NCI-H1694 (cell line): ENCODE data around the gene TP53BP2.
"Not testable (repeated sequence)": the region's sequence is repeated elsewhere in the genome, so short reads cannot be mapped to it uniquely, and the experiment has no call there.

Experiments used
- DNase-seq: peaks from one replicate; lab custom pipeline; 2025; lab: John Stamatoyannopoulos, UW

Gene TP53BP2

GRCh38 chr1:223761411-223761810, 84.3 kb downstream of the TP53BP2 start:
- no peak for DNase-seq

- DNase-seq = no peak
These were observed 84.9 kb downstream of the TP53BP2 start for GRCh38 chr1:223760833-223761232.

GRCh38 chr1:223759273-223759672, 86.5 kb downstream of the TP53BP2 start:
- no peak for DNase-seq

- no peak for DNase-seq
These were observed 87.0 kb downstream of the TP53BP2 start for GRCh38 chr1:223758734-223759133.

GRCh38 chr1:223756806-223757700, 88.7 kb downstream of the TP53BP2 start:
- DNase-seq = no peak

GRCh38 chr1:223755992-223756775, 89.6 kb downstream of the TP53BP2 start:
- no peak for DNase-seq

- DNase-seq = no peak
These were observed 90.3 kb downstream of the TP53BP2 start for GRCh38 chr1:223755432-223755792.

- no peak for DNase-seq
These were observed 90.9 kb downstream of the TP53BP2 start for GRCh38 chr1:223754681-223755431.

- no peak for DNase-seq
These were observed 92.8 kb downstream of the TP53BP2 start for GRCh38 chr1:223752721-223753515.

- DNase-seq = no peak
These were observed 94.1 kb downstream of the TP53BP2 start for GRCh38 chr1:223751696-223752095.

GRCh38 chr1:223750730-223751570, 94.8 kb downstream of the TP53BP2 start:
- no peak for DNase-seq

GRCh38 chr1:223748773-223749733, 96.7 kb downstream of the TP53BP2 start:
- DNase-seq = peak; percentile 15

GRCh38 chr1:223748405-223748772, 97.4 kb downstream of the TP53BP2 start:
- no peak for DNase-seq

GRCh38 chr1:223747838-223748335, 97.9 kb downstream of the TP53BP2 start:
- DNase-seq = no peak

- no peak for DNase-seq
These were observed 100.0 kb downstream of the TP53BP2 start for GRCh38 chr1:223745731-223746130.

- no peak for DNase-seq
These were observed 102.8 kb downstream of the TP53BP2 start for GRCh38 chr1:223742856-223743517.

- DNase-seq = no peak
These were observed 103.9 kb downstream of the TP53BP2 start for GRCh38 chr1:223741861-223742260.

GRCh38 chr1:223740038-223740736, 105.6 kb downstream of the TP53BP2 start:
- DNase-seq = not testable (repeated sequence)
